GM12801 (cell line): ENCODE data around the gene HCRT.

ENCODE experiments used
- TF ChIP-seq, protein P1 (sequence below): IDR thresholded peaks from one replicate; pipeline ENCODE4 v1.5.1; 2011; ENCODE audit warnings: control low read depth; ENCODE audit not compliant: insufficient read length; ENCODE audit errors: extremely low read depth

Gene HCRT

DNA sequence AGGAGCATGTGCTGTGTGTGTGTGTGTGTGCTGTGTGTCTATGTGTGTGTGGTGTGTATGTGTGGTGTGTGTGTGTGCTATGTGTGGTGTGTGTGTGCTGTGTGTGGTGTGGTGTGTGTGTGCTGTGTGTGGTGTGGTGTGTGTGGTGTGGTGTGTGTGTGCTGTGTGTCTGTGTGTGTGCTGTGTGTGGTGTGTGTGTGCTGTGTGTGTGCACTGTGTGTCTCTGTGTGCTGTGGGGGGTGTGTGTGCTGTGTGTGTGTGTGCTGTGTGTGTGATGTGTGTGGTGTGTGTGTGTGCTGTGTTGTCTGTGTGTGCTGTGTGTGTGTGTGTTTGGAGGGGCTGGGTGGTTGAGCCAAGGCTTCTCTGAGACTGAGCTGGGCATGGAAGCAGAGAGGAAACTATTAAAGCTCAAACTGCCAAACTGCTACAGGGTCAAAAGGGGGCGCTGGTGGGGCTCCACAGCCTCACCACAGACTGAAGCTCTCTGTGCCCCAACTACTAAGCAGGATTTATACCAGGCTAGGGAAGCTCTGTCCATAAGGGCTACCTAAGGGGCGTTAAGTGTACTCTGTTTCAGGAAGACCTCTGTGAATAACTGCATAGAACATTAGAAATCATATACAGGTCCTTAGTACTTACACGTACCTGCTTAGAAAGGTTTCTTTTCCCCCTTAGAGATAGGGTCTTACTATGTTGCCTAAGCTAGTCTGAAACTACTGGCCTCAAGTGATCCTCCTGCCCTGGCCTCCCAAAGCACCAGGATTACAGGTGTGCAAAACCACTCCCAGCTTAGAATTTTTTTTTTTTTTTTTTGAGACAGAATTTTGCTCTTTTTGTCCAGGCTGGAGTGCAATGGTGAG is 36.9 kb upstream of the HCRT start:
- TF ChIP-seq, protein P1, sequence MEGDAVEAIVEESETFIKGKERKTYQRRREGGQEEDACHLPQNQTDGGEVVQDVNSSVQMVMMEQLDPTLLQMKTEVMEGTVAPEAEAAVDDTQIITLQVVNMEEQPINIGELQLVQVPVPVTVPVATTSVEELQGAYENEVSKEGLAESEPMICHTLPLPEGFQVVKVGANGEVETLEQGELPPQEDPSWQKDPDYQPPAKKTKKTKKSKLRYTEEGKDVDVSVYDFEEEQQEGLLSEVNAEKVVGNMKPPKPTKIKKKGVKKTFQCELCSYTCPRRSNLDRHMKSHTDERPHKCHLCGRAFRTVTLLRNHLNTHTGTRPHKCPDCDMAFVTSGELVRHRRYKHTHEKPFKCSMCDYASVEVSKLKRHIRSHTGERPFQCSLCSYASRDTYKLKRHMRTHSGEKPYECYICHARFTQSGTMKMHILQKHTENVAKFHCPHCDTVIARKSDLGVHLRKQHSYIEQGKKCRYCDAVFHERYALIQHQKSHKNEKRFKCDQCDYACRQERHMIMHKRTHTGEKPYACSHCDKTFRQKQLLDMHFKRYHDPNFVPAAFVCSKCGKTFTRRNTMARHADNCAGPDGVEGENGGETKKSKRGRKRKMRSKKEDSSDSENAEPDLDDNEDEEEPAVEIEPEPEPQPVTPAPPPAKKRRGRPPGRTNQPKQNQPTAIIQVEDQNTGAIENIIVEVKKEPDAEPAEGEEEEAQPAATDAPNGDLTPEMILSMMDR, result no peak

DNA sequence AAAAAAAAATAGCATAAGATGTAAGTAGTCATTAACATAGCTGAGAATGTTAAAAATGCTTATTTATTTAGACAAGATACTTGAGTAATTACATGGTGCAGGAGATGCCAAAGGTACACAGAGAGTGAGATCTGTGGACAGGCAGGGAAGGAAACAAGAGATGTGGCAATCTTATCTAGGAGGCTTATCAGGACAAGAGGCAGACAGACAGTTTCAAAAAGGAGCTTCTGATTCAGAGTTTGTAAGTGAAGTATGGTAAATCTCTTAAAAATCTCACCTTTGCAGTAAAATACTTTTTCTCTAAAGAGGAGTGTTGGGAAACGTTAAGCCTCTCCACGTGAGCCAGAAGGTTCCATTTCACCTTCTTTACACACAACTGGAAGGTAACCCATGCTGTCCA is 28.9 kb upstream of the HCRT start:
- TF ChIP-seq, protein P1, result no peak

DNA sequence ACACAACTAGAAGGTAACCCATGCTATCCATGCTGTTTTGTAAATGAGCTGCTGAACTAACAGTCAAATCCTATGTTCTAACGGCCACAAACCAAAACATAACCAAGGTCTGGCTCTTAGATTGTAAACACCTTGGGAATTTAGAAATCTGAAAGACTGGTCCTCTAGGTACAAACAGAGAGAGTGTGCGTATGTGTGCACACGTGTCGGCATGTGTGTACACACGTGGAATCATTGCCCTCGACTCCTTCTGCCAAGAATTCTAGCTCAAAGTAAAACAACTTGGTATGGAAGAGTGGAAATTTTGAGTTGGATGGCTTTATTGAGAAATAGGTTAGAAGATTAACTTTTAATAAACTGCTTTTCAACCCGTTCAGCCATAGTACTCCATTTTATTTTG is 27.1 kb upstream of the HCRT start:
- TF ChIP-seq, protein P1, result no peak

DNA sequence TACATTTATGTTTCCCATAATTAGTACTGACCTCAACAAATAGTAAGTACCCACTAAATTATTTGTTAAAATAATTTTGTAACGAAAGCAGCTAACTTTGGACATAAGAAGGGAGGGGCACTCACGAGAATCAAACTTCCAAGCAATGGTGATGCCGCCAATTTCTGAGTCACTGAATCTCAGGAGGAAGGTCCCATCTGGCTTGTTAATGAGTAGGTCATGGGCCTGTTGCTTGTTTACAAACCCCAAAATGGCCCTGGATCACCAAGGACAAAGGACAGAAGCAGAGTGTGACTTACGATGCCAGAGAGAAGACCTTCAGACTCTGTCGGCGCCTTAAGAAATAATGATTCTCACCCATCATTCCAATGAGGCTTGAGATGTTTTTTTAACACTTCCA is 24.8 kb upstream of the HCRT start:
- TF ChIP-seq, protein P1, result no peak

DNA sequence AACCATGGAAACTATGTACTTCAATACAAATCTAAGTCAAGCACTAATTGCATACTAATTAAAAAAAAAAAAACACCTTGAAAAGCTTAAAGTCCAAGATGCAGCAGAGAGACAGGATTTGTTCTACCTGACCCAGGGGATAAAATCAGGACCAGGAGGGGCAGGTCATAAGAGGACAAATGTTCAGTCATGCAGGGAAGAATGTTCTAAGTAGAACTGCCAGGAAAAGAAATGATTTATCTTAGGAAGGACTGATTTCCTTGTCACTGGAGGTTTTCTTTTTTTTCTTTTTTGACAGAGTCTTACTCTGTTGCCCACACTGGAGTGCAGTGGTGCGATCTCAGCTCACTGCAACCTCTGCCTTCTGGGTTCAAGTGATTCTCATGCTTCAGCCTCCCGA is 18.1 kb upstream of the HCRT start:
- TF ChIP-seq, protein P1, result no peak

DNA sequence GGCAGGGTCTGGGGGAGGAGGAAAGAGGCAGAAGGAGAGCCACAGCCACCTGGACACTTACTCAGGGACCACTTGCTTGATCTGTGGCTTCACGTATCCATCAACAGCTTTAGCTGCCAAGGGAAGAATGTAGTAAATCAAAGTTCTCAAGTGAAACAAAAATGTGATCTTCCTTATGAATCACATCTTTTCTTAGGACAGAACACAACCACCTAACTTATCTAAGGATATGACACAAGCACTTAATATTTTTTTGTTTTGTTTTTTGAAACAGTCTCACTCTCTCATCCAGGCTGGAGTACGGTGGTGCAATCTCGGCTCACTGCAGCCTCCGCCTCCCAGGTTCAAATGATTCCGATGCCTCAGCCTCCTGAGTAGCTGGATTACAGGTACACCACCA is 17.4 kb upstream of the HCRT start:
- TF ChIP-seq, protein P1, result no peak

DNA sequence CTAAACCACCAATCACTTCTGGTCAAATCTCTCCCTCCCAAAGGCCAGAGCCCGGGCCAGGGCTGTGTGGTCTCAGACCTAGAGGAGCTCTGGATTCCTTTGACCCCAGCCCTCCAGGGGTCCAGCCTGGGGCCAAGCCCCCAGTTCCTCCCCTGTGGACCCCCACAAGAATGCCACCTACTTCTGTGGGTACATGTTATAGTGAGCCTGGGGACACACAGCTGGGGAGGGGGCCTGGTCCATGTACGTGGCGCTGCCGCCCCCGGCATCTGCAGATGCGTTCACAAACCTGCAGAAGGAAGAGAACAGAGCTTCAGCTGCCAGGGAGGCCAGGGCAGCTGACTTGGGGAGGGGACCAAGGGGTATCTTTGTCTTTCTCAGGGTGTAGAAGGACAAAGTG is 16.9 kb upstream of the HCRT start:
- TF ChIP-seq, protein P1, result no peak
